OCI-LY3 (cell line): ENCODE measurements around the gene SPATA16.

ENCODE experiments used
- EZH2phosphoT487 ChIP-seq: fragments of 200-600 bp; shearing (Covaris generic); IDR thresholded peaks from 2 replicates; pipeline ENCODE4 v1.6.1; 2018; ENCODE audit warnings: antibody characterized with exemption, mixed run types, low read depth
- TF ChIP-seq, protein P1 (sequence below): fragments of 200-600, 300-600 bp; sonication (generic); IDR thresholded peaks from 2 replicates; pipeline ENCODE4 v1.5.1; 2014; ENCODE audit warnings: antibody characterized with exemption, low read length, low read depth

DNA sequence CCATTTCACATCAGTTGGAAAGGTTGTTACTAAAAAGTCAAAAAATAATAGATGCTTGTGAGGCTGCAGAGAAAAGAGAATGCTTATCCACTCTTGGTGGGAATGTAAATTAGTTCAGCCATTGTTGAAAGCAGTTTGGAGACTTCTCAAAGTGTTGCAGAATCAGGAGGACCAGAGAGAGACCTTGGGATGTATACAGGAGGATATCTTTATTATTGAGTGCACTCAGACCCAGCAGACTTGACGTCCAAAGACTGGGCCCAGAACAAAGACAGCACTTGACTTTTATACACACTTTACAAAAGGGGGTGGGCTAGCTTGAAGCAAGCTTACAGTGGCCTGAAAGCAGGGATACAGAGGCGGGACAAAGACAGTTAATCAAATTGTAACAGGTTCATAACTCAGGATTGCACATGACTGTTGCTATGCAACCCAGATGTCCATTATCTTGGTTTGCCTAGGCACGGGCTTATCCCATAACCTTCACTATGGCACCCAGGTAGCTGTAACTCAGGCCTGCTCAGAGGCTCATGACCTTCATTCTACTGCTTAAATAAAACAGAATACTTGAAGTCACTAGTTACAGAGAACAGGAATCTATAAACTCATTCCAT is 127.7 kb downstream of the SPATA16 start:
- TF ChIP-seq, protein P1, sequence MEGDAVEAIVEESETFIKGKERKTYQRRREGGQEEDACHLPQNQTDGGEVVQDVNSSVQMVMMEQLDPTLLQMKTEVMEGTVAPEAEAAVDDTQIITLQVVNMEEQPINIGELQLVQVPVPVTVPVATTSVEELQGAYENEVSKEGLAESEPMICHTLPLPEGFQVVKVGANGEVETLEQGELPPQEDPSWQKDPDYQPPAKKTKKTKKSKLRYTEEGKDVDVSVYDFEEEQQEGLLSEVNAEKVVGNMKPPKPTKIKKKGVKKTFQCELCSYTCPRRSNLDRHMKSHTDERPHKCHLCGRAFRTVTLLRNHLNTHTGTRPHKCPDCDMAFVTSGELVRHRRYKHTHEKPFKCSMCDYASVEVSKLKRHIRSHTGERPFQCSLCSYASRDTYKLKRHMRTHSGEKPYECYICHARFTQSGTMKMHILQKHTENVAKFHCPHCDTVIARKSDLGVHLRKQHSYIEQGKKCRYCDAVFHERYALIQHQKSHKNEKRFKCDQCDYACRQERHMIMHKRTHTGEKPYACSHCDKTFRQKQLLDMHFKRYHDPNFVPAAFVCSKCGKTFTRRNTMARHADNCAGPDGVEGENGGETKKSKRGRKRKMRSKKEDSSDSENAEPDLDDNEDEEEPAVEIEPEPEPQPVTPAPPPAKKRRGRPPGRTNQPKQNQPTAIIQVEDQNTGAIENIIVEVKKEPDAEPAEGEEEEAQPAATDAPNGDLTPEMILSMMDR, result no peak
- TF ChIP-seq EZH2phosphoT487, result no peak
